ENCODE results near the gene ACACA. TPM values are rescaled to one million over a fixed set of nuclear protein-coding genes. Genes with fewer than 3 reads are reported as not detected.
"Not testable (repeated sequence)": the region's sequence is repeated elsewhere in the genome, so short reads cannot be mapped to it uniquely, and the experiment has no call there.

The ACACA gene
- total and polyA plus RNA-seq, 12 donors, result 18.2 to 112 (median 70.4) TPM

- intact Hi-C loops (cut with DNase I), result no loop called here
- no peak for DNase-seq
- TF ChIP-seq CTCF (IDR thresholded peaks at IDR 0.05) (no peak), POLR2A (IDR thresholded peaks at IDR 0.05) (no peak)
- WGBS, 4 donors, result 83 to 92% (median 88%) methylated on average over 8 of the region's 8 CpGs
- no peaks in the 10 kb centered on the region for H3K9me3 ChIP-seq (replicated peaks in 1 of 3)
- no peaks in the 10 kb centered on the region for H3K4me1 ChIP-seq (replicated peaks in 1 of 2)
- no peaks in the 10 kb centered on the region for H3K27me3 ChIP-seq
- H3K36me3 ChIP-seq (replicated peaks in 1 of 2), result no peaks in the 10 kb centered on the region
- no peak overlapping the region for H3K27ac ChIP-seq
- H3K4me3 ChIP-seq, result no peak overlapping the region
Measured at GRCh38 chr17:37146086-37147064, 260.3 kb downstream of the ACACA start.

- no peak overlapping the region for H3K27ac ChIP-seq
- H3K4me1 ChIP-seq (replicated peaks in 1 of 2), result no peaks in the 10 kb centered on the region
- H3K36me3 ChIP-seq (replicated peaks in 1 of 2), result no peaks in the 10 kb centered on the region
- WGBS, 4 donors, result 94 to 97% (median 96%) methylated on average over 7 of the region's 7 CpGs
- no peaks in the 10 kb centered on the region for H3K27me3 ChIP-seq
- no peak for DNase-seq
- intact Hi-C loops (cut with DNase I), result no loop called here
- TF ChIP-seq CTCF (IDR thresholded peaks at IDR 0.05) (no peak), POLR2A (IDR thresholded peaks at IDR 0.05) (no peak)
- H3K4me3 ChIP-seq, result no peak overlapping the region
- no peaks in the 10 kb centered on the region for H3K9me3 ChIP-seq (replicated peaks in 1 of 3)
Measured at GRCh38 chr17:37144075-37144701, 262.4 kb downstream of the ACACA start.

- DNase-seq; intact Hi-C loops (cut with DNase I): not testable (repeated sequence)
- 92 to 98% (median 95%) methylated on average over 3 of the region's 3 CpGs for WGBS, 4 donors
Measured at GRCh38 chr17:37143558-37143957, 263.1 kb downstream of the ACACA start.

GRCh38 chr17:37142294-37142896 is 264.2 kb downstream of the ACACA start:
- Histone ChIP-seq H3K9me3 (replicated peaks in 1 of 3) (no peaks in the 10 kb centered on the region), H3K4me3 (no peak overlapping the region), H3K36me3 (replicated peaks in 1 of 2) (no peaks in the 10 kb centered on the region), H3K4me1 (replicated peaks in 1 of 2) (no peaks in the 10 kb centered on the region), H3K27ac (no peak overlapping the region), H3K27me3 (no peaks in the 10 kb centered on the region)
- no peak for DNase-seq
- intact Hi-C loops (cut with DNase I), result no loop called here
- 89 to 97% (median 95%) methylated on average over 5 of the region's 5 CpGs for WGBS, 4 donors
- no peak for TF ChIP-seq CTCF (IDR thresholded peaks at IDR 0.05)
- TF ChIP-seq POLR2A (IDR thresholded peaks at IDR 0.05), result no peak

More at GRCh38 chr17:37143558-37143957, 263.1 kb downstream of the ACACA start:
- H3K9me3 ChIP-seq (replicated peaks in 1 of 3); H3K36me3 ChIP-seq (replicated peaks in 1 of 2); H3K27me3 ChIP-seq; H3K27ac ChIP-seq; H3K4me3 ChIP-seq; H3K4me1 ChIP-seq (replicated peaks in 1 of 2): not testable (repeated sequence)

All from adrenal gland (tissue), 12 donors.